ENCODE results near the gene TRAT1.

TRAT1 gene

GRCh38 chr3:108861401-108861800, 38.8 kb downstream of the TRAT1 start:
- no peak for DNase-seq (ENCODE audit: low spot score)

GRCh38 chr3:108862865-108863798, 40.5 kb downstream of the TRAT1 start:
- no peak for DNase-seq (ENCODE audit: low spot score)

- DNase-seq (ENCODE audit: low spot score) = no peak
Measured at GRCh38 chr3:108863799-108864135, 41.2 kb downstream of the TRAT1 start.

DNA sequence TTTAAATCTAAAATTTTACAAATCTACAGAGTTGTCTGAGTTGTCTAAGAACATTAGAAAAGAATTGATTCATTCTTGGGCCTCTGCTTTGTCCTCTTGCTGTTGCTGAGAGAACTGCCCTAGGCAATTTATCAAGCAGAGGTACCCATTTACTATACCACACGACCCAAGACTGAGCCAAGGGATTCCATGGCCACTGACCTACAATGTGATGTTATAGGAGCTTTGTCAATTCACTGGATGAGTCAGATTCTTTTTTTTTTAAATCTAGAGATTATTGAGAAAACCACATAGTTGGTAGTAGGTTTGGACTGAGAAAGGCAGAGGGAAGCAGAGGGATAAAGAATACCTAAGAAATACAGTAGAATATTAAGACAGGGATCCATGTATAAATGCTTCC, 55.3 kb downstream of the TRAT1 start:
- no peak for DNase-seq (ENCODE audit: low spot score)

- DNase-seq (ENCODE audit: low spot score) = no peak
Measured at GRCh38 chr3:108879915-108880314, 57.3 kb downstream of the TRAT1 start.

DNA sequence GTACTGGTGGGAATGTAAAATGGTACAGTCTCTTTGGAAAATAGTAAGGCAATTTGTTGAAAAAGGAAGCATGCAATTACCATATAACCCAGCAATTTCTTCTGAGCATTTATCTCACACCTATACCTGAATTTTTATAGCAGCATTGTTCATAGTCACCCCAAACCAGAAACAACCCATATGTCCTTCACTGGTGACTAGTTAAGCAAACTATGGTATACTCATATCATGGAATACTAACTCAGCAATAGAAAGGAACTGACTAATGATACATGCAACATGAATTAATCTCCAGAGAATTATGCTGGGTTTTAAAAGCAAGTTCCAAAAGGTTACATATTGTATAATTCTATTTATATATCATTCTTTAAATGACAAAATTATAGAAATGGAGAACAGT, 60.2 kb downstream of the TRAT1 start:
- DNase-seq (ENCODE audit: low spot score) = no peak

- DNase-seq (ENCODE audit: low spot score) = no peak
Measured at GRCh38 chr3:108883373-108883772, 60.8 kb downstream of the TRAT1 start.

DNA sequence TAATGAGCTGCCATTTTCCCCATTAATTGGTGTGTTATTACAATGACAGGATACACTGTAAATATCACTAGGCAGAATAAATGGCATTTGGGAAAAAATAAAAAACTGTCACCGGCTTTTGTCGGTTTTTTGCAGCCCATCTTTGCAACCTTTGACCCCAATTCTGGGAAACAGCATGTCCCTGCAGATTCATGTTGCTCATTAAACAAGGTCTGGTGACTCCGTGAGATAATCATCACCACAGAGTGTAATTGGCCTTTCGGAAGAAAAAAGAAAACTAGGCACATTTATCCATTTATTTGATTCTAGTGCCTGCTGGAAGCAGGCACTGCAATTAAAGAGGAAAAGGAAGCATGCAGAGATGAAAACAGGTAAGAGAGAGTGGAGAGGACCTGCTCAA, 64.5 kb downstream of the TRAT1 start:
- no peak for DNase-seq (ENCODE audit: low spot score)

GRCh38 chr3:108887777-108888176, 65.2 kb downstream of the TRAT1 start:
- DNase-seq (ENCODE audit: low spot score) = no peak

DNA sequence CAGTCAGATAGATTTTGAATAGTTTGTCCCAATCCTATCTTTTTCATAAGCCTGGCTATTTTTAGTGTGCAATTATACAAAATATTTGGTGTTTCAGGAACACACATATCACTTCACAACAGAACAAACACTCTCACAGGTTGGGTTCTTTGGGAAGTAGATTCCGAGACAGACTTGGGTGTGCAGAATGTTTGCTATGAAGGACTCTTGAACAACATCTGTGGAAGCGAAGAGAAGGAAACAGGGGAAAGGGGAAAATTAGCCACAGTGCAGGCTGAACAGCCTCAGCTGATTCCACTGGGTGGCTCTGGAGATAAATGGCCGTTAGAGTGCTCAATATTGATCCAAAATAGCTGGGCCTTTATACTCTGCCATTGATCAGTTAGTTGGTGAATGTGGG, 69.2 kb downstream of the TRAT1 start:
- no peak for DNase-seq (ENCODE audit: low spot score)

GRCh38 chr3:108894981-108895380, 72.4 kb downstream of the TRAT1 start:
- no peak for DNase-seq (ENCODE audit: low spot score)

GRCh38 chr3:108897883-108898282, 75.3 kb downstream of the TRAT1 start:
- no peak for DNase-seq (ENCODE audit: low spot score)

DNA sequence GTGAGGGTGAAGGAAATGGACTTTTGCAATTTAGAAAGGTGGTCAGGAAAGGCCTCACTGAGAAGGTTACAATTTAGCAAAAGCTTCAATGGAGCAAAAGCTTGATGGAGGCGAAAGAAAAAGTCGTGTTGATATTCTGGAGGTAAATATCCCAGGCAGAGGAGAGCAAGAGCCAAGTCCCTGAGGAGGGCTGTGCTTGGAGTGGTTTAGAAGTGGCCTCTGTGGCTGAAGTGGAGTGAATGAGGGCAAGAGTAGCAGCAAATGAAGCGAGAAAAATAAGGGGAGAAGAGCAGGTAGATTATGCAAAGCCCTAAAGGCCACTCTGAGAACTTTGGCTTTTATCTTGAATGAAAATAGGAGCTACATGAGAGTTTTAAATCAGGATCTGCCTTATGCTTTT, 76.9 kb downstream of the TRAT1 start:
- no peak for DNase-seq (ENCODE audit: low spot score)
